MM.1S (cell line): ENCODE measurements around the gene DPP8.

Experiments used
- CTCF ChIP-seq: fragments of 300-600 bp; sonication (generic); IDR thresholded peaks from 2 replicates; pipeline ENCODE4 v1.5.1; 2016; ENCODE audit warnings: antibody characterized with exemption, low read length, mixed read lengths
- EZH2phosphoT487 ChIP-seq: fragments of 300-600 bp; sonication (generic); IDR thresholded peaks from 2 replicates; pipeline ENCODE4 v1.6.1; 2018; ENCODE audit warnings: antibody characterized with exemption, low read length

- TF ChIP-seq CTCF (no peak), EZH2phosphoT487 (no peak)
Observed at GRCh38 chr15:65393557-65393956, 123.9 kb downstream of the DPP8 start.
